Gastroesophageal sphincter (tissue), 4 donors: ENCODE measurements around the gene CMIP. TPM values are rescaled to one million over a fixed set of nuclear protein-coding genes. Genes with fewer than 3 reads are reported as not detected.
"Not testable (repeated sequence)": the region's sequence is repeated elsewhere in the genome, so short reads cannot be mapped to it uniquely, and the experiment has no call there.

Experiments
- ATAC-seq: fragments of 150-250 bp; one replicate; pipeline ENCODE4 v1.9.1; 2016; ENCODE audit warnings: mild to moderate bottlenecking, moderate library complexity
- H3K27ac ChIP-seq, 4 donors: fragments of 200-600 bp; sonication (generic) in 3 of 4; 1 replicate in 3 of 4; 2 replicates in 1 of 4; pipeline ENCODE4 v1.5.1; 2016 to 2019
- H3K27me3 ChIP-seq: fragments of 200-600 bp; sonication (generic); one replicate; pipeline ENCODE4 v1.5.1; 2019
- H3K36me3 ChIP-seq, 2 donors: fragments of 200-600 bp; sonication (generic); one replicate each; pipeline ENCODE4 v1.5.1; 2019; ENCODE audit warnings: control low read depth in 1 of 2
- H3K4me1 ChIP-seq, 3 donors: fragments of 200-600 bp; sonication (generic); 1 replicate in 2 of 3; 2 replicates in 1 of 3; pipeline ENCODE4 v1.5.1; 2016 to 2019; ENCODE audit warnings: control low read depth in 2 of 3
- H3K4me3 ChIP-seq, 2 donors: fragments of 200-600 bp; sonication (generic); one replicate each; pipeline ENCODE4 v1.5.1; 2019; ENCODE audit warnings: mild to moderate bottlenecking in 1 of 2, moderate library complexity in 1 of 2
- H3K9me3 ChIP-seq, 3 donors: fragments of 200-600 bp; sonication (generic); one replicate each; pipeline ENCODE4 v1.5.1; 2017 to 2019; ENCODE audit warnings: control low read depth in 2 of 3
- EP300 ChIP-seq: sonication (generic); formaldehyde crosslinking; IDR thresholded peaks from one replicate; pipeline ENCODE4 v1.6.1; 2017; ENCODE audit warnings: antibody characterized with exemption, mild to moderate bottlenecking
- POLR2A ChIP-seq, 2 donors: fragments of 450-650 bp; IDR thresholded peaks; one replicate each; pipeline ENCODE4 v1.6.1; 2017; ENCODE audit warnings: antibody characterized with exemption in 2 of 2, mild to moderate bottlenecking in 2 of 2, moderate library complexity in 1 of 2
- POLR2AphosphoS5 ChIP-seq: sonication (generic); formaldehyde crosslinking; IDR thresholded peaks from one replicate; pipeline ENCODE4 v1.6.1; 2017; ENCODE audit warnings: antibody characterized with exemption
- WGBS, 2 donors: methylation state at CpG; one replicate each; pipeline ENCODE4 v1.1.5; 2018; ENCODE audit warnings: low coverage in 1 of 2; 5-methylcytosine and 5-hydroxymethylcytosine counted together
- total RNA-seq, 4 donors: library from RNA; depleted of rRNA; stranded (reverse); fragments of >200 nt; gene quantifications; one replicate each; pipeline ENCODE4 v1.1.0, GENCODE V29; 2016
- TF ChIP-seq, protein P1 (sequence below), 4 experiments: fragments of 200-600 bp in 2 of 4; fragments of 450-650 bp in 2 of 4; sonication (generic) in 1 of 4; IDR thresholded peaks; one replicate each; pipeline ENCODE4 v1.5.1; 2017 to 2019; ENCODE audit warnings: antibody characterized with exemption in 4 of 4, mild to moderate bottlenecking in 2 of 4, moderate library complexity in 2 of 4

Gene CMIP
- total RNA-seq, 4 donors from 2014 or later, result 13.4 to 24.0 (median 19.2) TPM

DNA sequence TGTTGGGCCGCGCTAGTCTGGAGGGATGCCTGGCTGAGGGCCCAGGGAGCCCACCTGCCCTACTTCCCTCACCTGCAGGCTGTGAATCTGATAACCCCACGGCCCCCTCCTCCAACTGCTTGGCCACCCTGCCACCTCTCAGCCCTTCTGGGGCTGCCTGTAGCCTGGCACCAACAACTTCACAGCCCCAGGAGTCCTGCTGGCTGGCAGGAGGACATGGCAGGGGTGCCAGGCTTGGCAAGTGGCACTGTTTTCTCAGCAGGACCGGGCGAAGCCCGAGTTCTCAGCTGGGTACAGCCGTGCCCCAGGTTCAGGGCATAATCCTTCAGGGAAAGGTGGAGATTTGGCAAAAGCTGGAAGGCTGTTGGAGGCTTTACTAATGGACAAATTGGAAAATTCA is 129.6 kb downstream of the CMIP start:
- H3K4me3 ChIP-seq, result no peak overlapping the region
- TF ChIP-seq, protein P1, sequence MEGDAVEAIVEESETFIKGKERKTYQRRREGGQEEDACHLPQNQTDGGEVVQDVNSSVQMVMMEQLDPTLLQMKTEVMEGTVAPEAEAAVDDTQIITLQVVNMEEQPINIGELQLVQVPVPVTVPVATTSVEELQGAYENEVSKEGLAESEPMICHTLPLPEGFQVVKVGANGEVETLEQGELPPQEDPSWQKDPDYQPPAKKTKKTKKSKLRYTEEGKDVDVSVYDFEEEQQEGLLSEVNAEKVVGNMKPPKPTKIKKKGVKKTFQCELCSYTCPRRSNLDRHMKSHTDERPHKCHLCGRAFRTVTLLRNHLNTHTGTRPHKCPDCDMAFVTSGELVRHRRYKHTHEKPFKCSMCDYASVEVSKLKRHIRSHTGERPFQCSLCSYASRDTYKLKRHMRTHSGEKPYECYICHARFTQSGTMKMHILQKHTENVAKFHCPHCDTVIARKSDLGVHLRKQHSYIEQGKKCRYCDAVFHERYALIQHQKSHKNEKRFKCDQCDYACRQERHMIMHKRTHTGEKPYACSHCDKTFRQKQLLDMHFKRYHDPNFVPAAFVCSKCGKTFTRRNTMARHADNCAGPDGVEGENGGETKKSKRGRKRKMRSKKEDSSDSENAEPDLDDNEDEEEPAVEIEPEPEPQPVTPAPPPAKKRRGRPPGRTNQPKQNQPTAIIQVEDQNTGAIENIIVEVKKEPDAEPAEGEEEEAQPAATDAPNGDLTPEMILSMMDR (IDR thresholded peaks at IDR 0.05), result no peak
- TF ChIP-seq POLR2A (IDR thresholded peaks at IDR 0.05) (no peak), POLR2AphosphoS5 (no peak), EP300 (no peak)
- no peaks in the 10 kb centered on the region for H3K27me3 ChIP-seq
- H3K36me3 ChIP-seq, result no peaks in the 10 kb centered on the region
- no peak overlapping the region for H3K27ac ChIP-seq
- no peaks in the 10 kb centered on the region for H3K4me1 ChIP-seq
- no peaks in the 10 kb centered on the region for H3K9me3 ChIP-seq
- no peak for ATAC-seq
- WGBS, 2 donors, result 91% methylated on average over 4 of the region's 7 CpGs; no CpG with 5 or more reads in 1 of the 2 donors

- H3K36me3 ChIP-seq, result no peaks in the 10 kb centered on the region
- WGBS, 2 donors, result 93% methylated on average over 3 of the region's 6 CpGs; no CpG with 5 or more reads in 1 of the 2 donors
- H3K27me3 ChIP-seq, result no peaks in the 10 kb centered on the region
- no peak overlapping the region for H3K27ac ChIP-seq
- ATAC-seq, result no peak
- H3K4me3 ChIP-seq, result no peak overlapping the region
- no peaks in the 10 kb centered on the region for H3K9me3 ChIP-seq
- H3K4me1 ChIP-seq, result no peaks in the 10 kb centered on the region
- TF ChIP-seq EP300 (no peak), POLR2AphosphoS5 (no peak), POLR2A (IDR thresholded peaks at IDR 0.05) (no peak)
- TF ChIP-seq, protein P1 (IDR thresholded peaks at IDR 0.05), result no peak
Measured at GRCh38 chr16:81575307-81575706, 130.7 kb downstream of the CMIP start.

- WGBS, 2 donors, result 95 to 100% methylated on average over 3 to 4 of the region's 6 CpGs
- H3K27me3 ChIP-seq, result no peaks in the 10 kb centered on the region
- no peaks in the 10 kb centered on the region for H3K9me3 ChIP-seq
- H3K36me3 ChIP-seq, result no peaks in the 10 kb centered on the region
- H3K27ac ChIP-seq, result no peak overlapping the region
- no peak for ATAC-seq
- no peak overlapping the region for H3K4me3 ChIP-seq
- TF ChIP-seq EP300, result no peak
- no peak for TF ChIP-seq POLR2AphosphoS5
- TF ChIP-seq, protein P1 (IDR thresholded peaks at IDR 0.05), result no peak
- H3K4me1 ChIP-seq, result no peaks in the 10 kb centered on the region
Measured at GRCh38 chr16:81575834-81576233, 131.2 kb downstream of the CMIP start.

DNA sequence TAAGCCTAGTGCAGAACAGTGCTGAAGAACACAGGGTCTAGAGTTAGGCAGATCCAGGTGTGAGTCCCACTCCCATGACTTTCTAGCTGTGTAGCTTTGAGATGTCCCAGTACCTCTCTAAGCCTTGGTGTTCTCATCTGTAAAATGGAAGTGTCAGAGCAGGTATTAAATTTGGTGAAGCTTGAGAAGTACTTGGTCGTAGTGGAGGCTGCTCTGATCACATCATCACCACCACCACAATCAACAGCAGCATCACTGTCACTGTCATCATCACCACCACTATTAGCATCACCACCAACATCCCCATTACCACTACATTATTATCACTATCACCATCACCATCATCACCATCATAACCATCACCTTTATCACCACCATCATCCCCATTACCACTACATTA is 132.1 kb downstream of the CMIP start:
- TF ChIP-seq, protein P1 (IDR thresholded peaks at IDR 0.05), result no peak
- TF ChIP-seq POLR2A (IDR thresholded peaks at IDR 0.05) (no peak), POLR2AphosphoS5 (no peak), EP300 (no peak)
- Histone ChIP-seq H3K27ac (no peak overlapping the region), H3K4me1 (no peaks in the 10 kb centered on the region), H3K27me3 (no peaks in the 10 kb centered on the region), H3K36me3 (no peaks in the 10 kb centered on the region), H3K9me3 (no peaks in the 10 kb centered on the region), H3K4me3 (no peak overlapping the region)
- WGBS, 2 donors, result 100% methylated on average over 1 of the region's 1 CpG
- ATAC-seq, result no peak

GRCh38 chr16:81577272-81577671 is 132.7 kb downstream of the CMIP start:
- not testable (repeated sequence) for H3K4me1 ChIP-seq, H3K36me3 ChIP-seq, H3K9me3 ChIP-seq, H3K27ac ChIP-seq, ATAC-seq, H3K27me3 ChIP-seq, H3K4me3 ChIP-seq

DNA sequence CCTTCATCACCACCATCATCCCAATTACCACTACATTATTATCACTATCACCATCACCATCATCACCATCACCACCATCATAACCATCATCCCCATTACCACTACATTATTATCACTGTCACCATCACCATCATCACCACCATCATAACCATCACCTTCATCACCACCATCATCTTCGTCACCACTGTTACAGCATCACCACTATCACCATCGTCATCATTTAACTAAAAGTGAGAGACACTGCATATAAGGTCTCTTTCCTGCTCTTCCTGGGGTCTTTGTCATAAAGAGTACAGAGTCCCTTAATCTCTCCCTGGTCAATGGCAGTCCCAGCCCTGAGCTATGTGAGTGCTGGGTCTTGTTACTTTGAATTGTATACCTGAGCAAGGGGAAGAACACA is 133.5 kb downstream of the CMIP start:
- H3K27ac ChIP-seq, result no peak overlapping the region
- 89 to 97% methylated on average over 2 of the region's 2 CpGs for WGBS, 2 donors
- no peaks in the 10 kb centered on the region for H3K27me3 ChIP-seq
- H3K36me3 ChIP-seq, result no peaks in the 10 kb centered on the region
- no peak overlapping the region for H3K4me3 ChIP-seq
- TF ChIP-seq POLR2A (IDR thresholded peaks at IDR 0.05) (no peak), POLR2AphosphoS5 (no peak), EP300 (no peak)
- TF ChIP-seq, protein P1 (IDR thresholded peaks at IDR 0.05), result no peak
- H3K4me1 ChIP-seq, result no peaks in the 10 kb centered on the region
- no peak for ATAC-seq
- no peaks in the 10 kb centered on the region for H3K9me3 ChIP-seq
